K562 (cell line): ENCODE data around the gene MBOAT7. TPM values are rescaled to one million over a fixed set of nuclear protein-coding genes. Genes with fewer than 3 reads are reported as not detected.

ENCODE experiments used
- BDP1 ChIP-seq: IDR thresholded peaks from 3 replicates; pipeline ENCODE4 v1.6.1; 2011; ENCODE audit not compliant: insufficient read length, insufficient read depth
- HNRNPK ChIP-seq: fragments of 200-400 bp; formaldehyde crosslinking; IDR thresholded peaks from one replicate; pipeline ENCODE4 v1.6.1; 2018; ENCODE audit warnings: mild to moderate bottlenecking, low read depth, low read length; ENCODE audit not compliant: poor library complexity, severe bottlenecking
- HNRNPLL ChIP-seq: fragments of 200-400 bp; formaldehyde crosslinking; IDR thresholded peaks from 2 replicates; pipeline ENCODE4 v1.6.1; 2017; ENCODE audit warnings: low read length, low read depth, mild to moderate bottlenecking; ENCODE audit not compliant: poor library complexity, severe bottlenecking
- NR2C1 ChIP-seq, 2 experiments: fragments of 450-650 bp; IDR thresholded peaks; 2 replicates each; pipeline ENCODE4 v1.6.1; 2017; ENCODE audit warnings: mild to moderate bottlenecking in 2 of 2, antibody characterized with exemption in 1 of 2, inconsistent platforms in 1 of 2, missing compliant biosample characterization in 1 of 2, missing genetic modification characterization in 1 of 2
- SIN3A ChIP-seq, 2 experiments: fragments of 150-350 bp in 1 of 2; IDR thresholded peaks; 2 replicates each; pipeline ENCODE4 v1.6.1; 2011 to 2016; ENCODE audit warnings: borderline replicate concordance in 2 of 2, low read depth in 2 of 2, low read length in 2 of 2, mild to moderate bottlenecking in 2 of 2, moderate library complexity in 2 of 2; ENCODE audit not compliant: control insufficient read depth in 1 of 2
- ZNF175 ChIP-seq: fragments of 200-800 bp; sonication (Bioruptor generic); IDR thresholded peaks from 2 replicates; pipeline ENCODE4 v1.6.1; 2016; ENCODE audit warnings: low read depth, mild to moderate bottlenecking, missing genetic modification characterization, missing compliant biosample characterization
- ZNF347 ChIP-seq: fragments of 450-650 bp; formaldehyde crosslinking; IDR thresholded peaks from 2 replicates; pipeline ENCODE4 v1.4.0; 2020; ENCODE audit warnings: low read depth, mild to moderate bottlenecking, moderate library complexity
- ZNF764 ChIP-seq: fragments of 250-450 bp; sonication (Bioruptor Pico); IDR thresholded peaks from 2 replicates; pipeline ENCODE4 v1.4.0; 2020; ENCODE audit warnings: low read depth, mild to moderate bottlenecking, moderate library complexity
- polyA plus RNA-seq, 8 experiments: library from polyadenylated mRNA; depleted of rRNA in 4 of 8; stranded (reverse) in 5 of 8; unstranded in 3 of 8; fragments of >200 nt; fragmentation: Nextera tagmentation in 2 of 8; fragmentation: Illumina TruSeq in 1 of 8; extraction: Ambion mirVana in 2 of 8; extraction: Trizol in 1 of 8; gene quantifications; 2 replicates each; pipeline versions ENCODE4 v1.2.1 to v1.2.3, GENCODE V29; 2011 to 2014; ENCODE audit warnings: inconsistent platforms in 1 of 8, missing spikeins in 1 of 8
- total RNA-seq, 7 experiments: library from RNA; depleted of rRNA in 6 of 7; stranded (reverse); fragments of >200 nt in 6 of 7; fragmentation: Illumina TruSeq in 2 of 7; extraction: Trizol in 2 of 7; gene quantifications; 2 replicates each; pipeline versions ENCODE4 v1.2.1 to v1.2.3, GENCODE V29; 2011 to 2021; ENCODE audit warnings: low replicate concordance in 1 of 7
- TF ChIP-seq, protein P1 (sequence below): IDR thresholded peaks from 2 replicates; pipeline ENCODE4 v1.6.1; 2012; ENCODE audit warnings: low read depth, low read length, improper control_type of control experiment, borderline replicate concordance
- TF ChIP-seq, protein P2 (sequence below): fragments of 250-450 bp; sonication (Bioruptor Pico); IDR thresholded peaks from 2 replicates; pipeline ENCODE4 v1.4.0; 2020; ENCODE audit warnings: mild to moderate bottlenecking, moderate library complexity
- TF ChIP-seq, protein P3 (sequence below): sonication (generic); formaldehyde crosslinking; IDR thresholded peaks from 2 replicates; pipeline ENCODE4 v1.9.0; 2022; ENCODE audit warnings: mild to moderate bottlenecking, missing genetic modification reagents
- TF ChIP-seq, protein P4 (sequence below): fragments of 250-450 bp; sonication (Bioruptor Pico); IDR thresholded peaks from 2 replicates; pipeline ENCODE4 v1.8.0; 2022; ENCODE audit warnings: inconsistent platforms
- TF ChIP-seq, protein P5 (sequence below): fragments of 450-650 bp; formaldehyde crosslinking; IDR thresholded peaks from 2 replicates; pipeline ENCODE4 v1.4.0; 2022; ENCODE audit warnings: mild to moderate bottlenecking, moderate library complexity
- TF ChIP-seq, protein P6 (sequence below): sonication (generic); formaldehyde crosslinking; IDR thresholded peaks from 2 replicates; pipeline ENCODE4 v1.4.0; 2020; ENCODE audit warnings: mild to moderate bottlenecking, missing genetic modification reagents

MBOAT7 gene
- total and polyA plus RNA-seq, 9 of the 15 experiments (the other 6 are each of a cell fraction or from before 2014, with no cell fraction given): 1.4 to 153 (median 56.1) TPM

DNA sequence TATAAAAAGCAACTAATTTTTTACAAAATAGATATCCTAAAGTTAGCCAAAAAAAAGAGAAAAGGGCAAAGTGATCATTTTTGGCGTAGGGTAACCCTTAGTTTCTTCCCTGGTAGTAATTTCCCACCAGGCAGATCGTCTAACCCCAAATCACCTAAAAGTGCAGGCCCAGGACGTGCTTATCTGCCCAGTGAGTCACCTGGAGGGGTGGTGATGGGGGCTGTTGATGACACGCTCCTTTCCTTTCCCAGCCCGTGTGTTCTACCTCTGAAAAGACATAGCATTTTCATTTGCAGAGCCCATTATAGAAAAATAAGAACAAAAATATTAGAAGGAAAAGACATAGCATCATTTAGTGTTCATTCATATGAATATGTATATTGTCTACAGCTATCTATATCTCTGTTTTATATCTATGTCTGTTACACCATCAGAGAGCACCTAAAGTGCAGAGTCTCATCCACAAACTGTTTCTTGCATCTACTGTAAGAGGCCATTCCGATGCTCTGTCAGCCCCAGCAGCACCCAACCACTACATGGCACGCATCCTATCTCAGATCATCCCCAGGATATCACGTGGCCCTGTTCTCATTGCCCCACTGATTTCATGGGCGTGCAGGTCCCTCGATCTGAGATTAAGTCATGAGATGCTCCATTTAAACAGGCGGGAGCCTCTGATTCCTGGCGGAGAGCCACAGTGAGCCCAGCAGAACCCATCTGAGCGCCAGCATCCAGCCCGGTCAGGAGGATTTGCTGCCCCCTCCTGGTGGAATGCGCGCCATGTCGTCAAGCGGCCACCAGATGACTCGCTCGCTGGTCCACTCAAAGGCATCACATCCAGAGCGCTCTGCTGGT is 41.9 kb upstream of the MBOAT7 start (continued):
- TF ChIP-seq ZNF175 (CRISPR knock-in tag): no peak
- TF ChIP-seq HNRNPK: no peak
- TF ChIP-seq SIN3A (IDR thresholded peaks at IDR 0.05; ENCODE audit: borderline replicate concordance in 2 of 2, control insufficient read depth in 1 of 2, low read depth in 2 of 2, low read length in 2 of 2): no peak
- TF ChIP-seq HNRNPLL: no peak
- TF ChIP-seq, protein P1, sequence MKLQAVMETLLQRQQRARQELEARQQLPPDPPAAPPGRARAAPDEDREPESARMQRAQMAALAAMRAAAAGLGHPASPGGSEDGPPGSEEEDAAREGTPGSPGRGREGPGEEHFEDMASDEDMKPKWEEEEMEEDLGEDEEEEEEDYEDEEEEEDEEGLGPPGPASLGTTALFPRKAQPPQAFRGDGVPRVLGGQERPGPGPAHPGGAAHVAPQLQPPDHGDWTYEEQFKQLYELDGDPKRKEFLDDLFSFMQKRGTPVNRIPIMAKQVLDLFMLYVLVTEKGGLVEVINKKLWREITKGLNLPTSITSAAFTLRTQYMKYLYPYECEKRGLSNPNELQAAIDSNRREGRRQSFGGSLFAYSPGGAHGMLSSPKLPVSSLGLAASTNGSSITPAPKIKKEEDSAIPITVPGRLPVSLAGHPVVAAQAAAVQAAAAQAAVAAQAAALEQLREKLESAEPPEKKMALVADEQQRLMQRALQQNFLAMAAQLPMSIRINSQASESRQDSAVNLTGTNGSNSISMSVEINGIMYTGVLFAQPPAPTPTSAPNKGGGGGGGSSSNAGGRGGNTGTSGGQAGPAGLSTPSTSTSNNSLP: no peak
- no peak for TF ChIP-seq ZNF764 (CRISPR knock-in tag)
- no peak for TF ChIP-seq BDP1
- no peak for TF ChIP-seq ZNF347
- no peak for TF ChIP-seq NR2C1 (IDR thresholded peaks at IDR 0.05)
- TF ChIP-seq NR2C1 (tag; IDR thresholded peaks at IDR 0.05): no peak
- TF ChIP-seq, protein P2, sequence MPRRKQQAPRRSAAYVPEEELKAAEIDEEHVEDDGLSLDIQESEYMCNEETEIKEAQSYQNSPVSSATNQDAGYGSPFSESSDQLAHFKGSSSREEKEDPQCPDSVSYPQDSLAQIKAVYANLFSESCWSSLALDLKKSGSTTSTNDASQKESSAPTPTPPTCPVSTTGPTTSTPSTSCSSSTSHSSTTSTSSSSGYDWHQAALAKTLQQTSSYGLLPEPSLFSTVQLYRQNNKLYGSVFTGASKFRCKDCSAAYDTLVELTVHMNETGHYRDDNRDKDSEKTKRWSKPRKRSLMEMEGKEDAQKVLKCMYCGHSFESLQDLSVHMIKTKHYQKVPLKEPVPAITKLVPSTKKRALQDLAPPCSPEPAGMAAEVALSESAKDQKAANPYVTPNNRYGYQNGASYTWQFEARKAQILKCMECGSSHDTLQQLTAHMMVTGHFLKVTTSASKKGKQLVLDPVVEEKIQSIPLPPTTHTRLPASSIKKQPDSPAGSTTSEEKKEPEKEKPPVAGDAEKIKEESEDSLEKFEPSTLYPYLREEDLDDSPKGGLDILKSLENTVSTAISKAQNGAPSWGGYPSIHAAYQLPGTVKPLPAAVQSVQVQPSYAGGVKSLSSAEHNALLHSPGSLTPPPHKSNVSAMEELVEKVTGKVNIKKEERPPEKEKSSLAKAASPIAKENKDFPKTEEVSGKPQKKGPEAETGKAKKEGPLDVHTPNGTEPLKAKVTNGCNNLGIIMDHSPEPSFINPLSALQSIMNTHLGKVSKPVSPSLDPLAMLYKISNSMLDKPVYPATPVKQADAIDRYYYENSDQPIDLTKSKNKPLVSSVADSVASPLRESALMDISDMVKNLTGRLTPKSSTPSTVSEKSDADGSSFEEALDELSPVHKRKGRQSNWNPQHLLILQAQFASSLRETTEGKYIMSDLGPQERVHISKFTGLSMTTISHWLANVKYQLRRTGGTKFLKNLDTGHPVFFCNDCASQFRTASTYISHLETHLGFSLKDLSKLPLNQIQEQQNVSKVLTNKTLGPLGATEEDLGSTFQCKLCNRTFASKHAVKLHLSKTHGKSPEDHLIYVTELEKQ (CRISPR knock-in tag): no peak
- TF ChIP-seq, protein P3, sequence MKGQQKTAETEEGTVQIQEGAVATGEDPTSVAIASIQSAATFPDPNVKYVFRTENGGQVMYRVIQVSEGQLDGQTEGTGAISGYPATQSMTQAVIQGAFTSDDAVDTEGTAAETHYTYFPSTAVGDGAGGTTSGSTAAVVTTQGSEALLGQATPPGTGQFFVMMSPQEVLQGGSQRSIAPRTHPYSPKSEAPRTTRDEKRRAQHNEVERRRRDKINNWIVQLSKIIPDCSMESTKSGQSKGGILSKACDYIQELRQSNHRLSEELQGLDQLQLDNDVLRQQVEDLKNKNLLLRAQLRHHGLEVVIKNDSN (CRISPR knock-in tag): peak; percentile 58
- TF ChIP-seq, protein P4, sequence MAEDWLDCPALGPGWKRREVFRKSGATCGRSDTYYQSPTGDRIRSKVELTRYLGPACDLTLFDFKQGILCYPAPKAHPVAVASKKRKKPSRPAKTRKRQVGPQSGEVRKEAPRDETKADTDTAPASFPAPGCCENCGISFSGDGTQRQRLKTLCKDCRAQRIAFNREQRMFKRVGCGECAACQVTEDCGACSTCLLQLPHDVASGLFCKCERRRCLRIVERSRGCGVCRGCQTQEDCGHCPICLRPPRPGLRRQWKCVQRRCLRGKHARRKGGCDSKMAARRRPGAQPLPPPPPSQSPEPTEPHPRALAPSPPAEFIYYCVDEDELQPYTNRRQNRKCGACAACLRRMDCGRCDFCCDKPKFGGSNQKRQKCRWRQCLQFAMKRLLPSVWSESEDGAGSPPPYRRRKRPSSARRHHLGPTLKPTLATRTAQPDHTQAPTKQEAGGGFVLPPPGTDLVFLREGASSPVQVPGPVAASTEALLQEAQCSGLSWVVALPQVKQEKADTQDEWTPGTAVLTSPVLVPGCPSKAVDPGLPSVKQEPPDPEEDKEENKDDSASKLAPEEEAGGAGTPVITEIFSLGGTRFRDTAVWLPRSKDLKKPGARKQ (CRISPR knock-in tag): no peak
- TF ChIP-seq, protein P5, sequence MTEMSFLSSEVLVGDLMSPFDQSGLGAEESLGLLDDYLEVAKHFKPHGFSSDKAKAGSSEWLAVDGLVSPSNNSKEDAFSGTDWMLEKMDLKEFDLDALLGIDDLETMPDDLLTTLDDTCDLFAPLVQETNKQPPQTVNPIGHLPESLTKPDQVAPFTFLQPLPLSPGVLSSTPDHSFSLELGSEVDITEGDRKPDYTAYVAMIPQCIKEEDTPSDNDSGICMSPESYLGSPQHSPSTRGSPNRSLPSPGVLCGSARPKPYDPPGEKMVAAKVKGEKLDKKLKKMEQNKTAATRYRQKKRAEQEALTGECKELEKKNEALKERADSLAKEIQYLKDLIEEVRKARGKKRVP (CRISPR knock-in tag): no peak
- TF ChIP-seq, protein P6, sequence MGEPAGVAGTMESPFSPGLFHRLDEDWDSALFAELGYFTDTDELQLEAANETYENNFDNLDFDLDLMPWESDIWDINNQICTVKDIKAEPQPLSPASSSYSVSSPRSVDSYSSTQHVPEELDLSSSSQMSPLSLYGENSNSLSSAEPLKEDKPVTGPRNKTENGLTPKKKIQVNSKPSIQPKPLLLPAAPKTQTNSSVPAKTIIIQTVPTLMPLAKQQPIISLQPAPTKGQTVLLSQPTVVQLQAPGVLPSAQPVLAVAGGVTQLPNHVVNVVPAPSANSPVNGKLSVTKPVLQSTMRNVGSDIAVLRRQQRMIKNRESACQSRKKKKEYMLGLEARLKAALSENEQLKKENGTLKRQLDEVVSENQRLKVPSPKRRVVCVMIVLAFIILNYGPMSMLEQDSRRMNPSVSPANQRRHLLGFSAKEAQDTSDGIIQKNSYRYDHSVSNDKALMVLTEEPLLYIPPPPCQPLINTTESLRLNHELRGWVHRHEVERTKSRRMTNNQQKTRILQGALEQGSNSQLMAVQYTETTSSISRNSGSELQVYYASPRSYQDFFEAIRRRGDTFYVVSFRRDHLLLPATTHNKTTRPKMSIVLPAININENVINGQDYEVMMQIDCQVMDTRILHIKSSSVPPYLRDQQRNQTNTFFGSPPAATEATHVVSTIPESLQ (CRISPR knock-in tag): no peak
